ENCODE measurements around the gene DENND1B. TPM values are rescaled to one million over a fixed set of nuclear protein-coding genes. Genes with fewer than 3 reads are reported as not detected.

The DENND1B gene
- total and polyA plus RNA-seq, 2 of the 13 experiments (the other 11 are each of a cell fraction or from before 2014, with no cell fraction given), result 2.6 to 5.7 TPM

DNA sequence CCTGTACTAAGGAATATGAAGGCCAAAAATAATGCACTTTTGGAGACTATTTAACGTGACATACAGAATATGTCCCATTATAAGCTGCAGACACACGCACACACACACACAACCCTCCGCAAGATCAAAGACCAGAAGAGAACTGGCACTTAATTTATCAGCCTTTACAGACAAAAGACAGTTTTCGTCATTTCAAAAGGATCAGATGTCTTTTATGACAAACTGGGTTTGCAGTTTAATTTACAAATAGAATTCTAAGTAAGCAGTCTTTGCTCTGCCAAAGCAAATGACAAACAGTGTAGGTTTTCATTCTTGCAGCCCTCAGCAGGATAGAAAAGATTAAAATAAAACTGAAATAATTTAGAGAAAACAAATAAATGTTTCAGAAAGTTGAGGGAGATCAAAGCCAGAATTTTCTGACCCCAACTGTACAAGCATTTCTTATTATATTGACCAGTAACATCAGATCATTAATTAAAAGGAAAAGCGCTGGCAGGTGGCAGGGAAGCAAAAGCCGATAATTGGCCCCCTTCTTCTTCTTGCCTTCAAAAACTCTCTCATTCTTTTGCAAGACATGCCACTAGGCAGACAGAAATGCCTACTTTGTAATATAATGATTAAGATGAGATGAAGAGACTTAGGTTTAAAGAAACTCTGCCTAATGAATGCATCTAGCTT lies 169.0 kb downstream of the DENND1B start:
- H3K4me1 ChIP-seq (ENCODE audit: insufficient read depth, low read length), result peaks cover 8% of the 10 kb centered on the region; the same call in 1 of the 2 replicates
- BruUV-seq (replicated peaks), result no TSS peak
- no peaks in the 10 kb centered on the region for H3K36me3 ChIP-seq (replicated peaks in 1 of 2; ENCODE audit: control insufficient read depth in 1 of 2, insufficient read depth in 2 of 2, low read length in 2 of 2)
- H3K27ac ChIP-seq (ENCODE audit: extremely low read length, insufficient read depth, low read length), result no peak overlapping the region
- POLR2A ChIA-PET, result no interaction called here
- H4K20me1 ChIP-seq (ENCODE audit: insufficient read depth, low read length), result no peaks in the 10 kb centered on the region
- H3K9ac ChIP-seq (ENCODE audit: insufficient read depth, low read depth, low read length), result no peak overlapping the region
- TF ChIP-seq PRPF4 (IDR thresholded peaks at IDR 0.05; ENCODE audit: low read depth, low read length, poor library complexity, severe bottlenecking), result no peak
- TF ChIP-seq, protein P1, sequence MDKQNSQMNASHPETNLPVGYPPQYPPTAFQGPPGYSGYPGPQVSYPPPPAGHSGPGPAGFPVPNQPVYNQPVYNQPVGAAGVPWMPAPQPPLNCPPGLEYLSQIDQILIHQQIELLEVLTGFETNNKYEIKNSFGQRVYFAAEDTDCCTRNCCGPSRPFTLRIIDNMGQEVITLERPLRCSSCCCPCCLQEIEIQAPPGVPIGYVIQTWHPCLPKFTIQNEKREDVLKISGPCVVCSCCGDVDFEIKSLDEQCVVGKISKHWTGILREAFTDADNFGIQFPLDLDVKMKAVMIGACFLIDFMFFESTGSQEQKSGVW (CRISPR knock-in tag; IDR thresholded peaks at IDR 0.05; ENCODE audit: borderline replicate concordance), result no peak
- no peak for TF ChIP-seq ISL2 (CRISPR knock-in tag; IDR thresholded peaks at IDR 0.05)
- no peak for TF ChIP-seq PAWR (CRISPR knock-in tag; IDR thresholded peaks at IDR 0.05; ENCODE audit: borderline replicate concordance)
- TF ChIP-seq FOXO1 (CRISPR knock-in tag; IDR thresholded peaks at IDR 0.05), result no peak
- TF ChIP-seq HNF4G (IDR thresholded peaks at IDR 0.05; ENCODE audit: borderline replicate concordance, low read depth, low read length), result no peak
- TF ChIP-seq HNF4G (CRISPR knock-in tag; IDR thresholded peaks at IDR 0.05; ENCODE audit: borderline replicate concordance, low read depth), result no peak
- no peak for TF ChIP-seq CENPT (CRISPR knock-in tag; IDR thresholded peaks at IDR 0.05; ENCODE audit: low read depth)
- TF ChIP-seq, protein P2, sequence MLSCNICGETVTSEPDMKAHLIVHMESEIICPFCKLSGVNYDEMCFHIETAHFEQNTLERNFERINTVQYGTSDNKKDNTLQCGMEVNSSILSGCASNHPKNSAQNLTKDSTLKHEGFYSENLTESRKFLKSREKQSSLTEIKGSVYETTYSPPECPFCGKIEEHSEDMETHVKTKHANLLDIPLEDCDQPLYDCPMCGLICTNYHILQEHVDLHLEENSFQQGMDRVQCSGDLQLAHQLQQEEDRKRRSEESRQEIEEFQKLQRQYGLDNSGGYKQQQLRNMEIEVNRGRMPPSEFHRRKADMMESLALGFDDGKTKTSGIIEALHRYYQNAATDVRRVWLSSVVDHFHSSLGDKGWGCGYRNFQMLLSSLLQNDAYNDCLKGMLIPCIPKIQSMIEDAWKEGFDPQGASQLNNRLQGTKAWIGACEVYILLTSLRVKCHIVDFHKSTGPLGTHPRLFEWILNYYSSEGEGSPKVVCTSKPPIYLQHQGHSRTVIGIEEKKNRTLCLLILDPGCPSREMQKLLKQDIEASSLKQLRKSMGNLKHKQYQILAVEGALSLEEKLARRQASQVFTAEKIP (CRISPR knock-in tag; IDR thresholded peaks at IDR 0.05; ENCODE audit: borderline replicate concordance), result no peak
- no peak for TF ChIP-seq ZNF33B (CRISPR knock-in tag; IDR thresholded peaks at IDR 0.05)
- TF ChIP-seq YEATS4 (CRISPR knock-in tag; IDR thresholded peaks at IDR 0.05; ENCODE audit: borderline replicate concordance), result no peak
- TF ChIP-seq FOXK1 (CRISPR knock-in tag; IDR thresholded peaks at IDR 0.05; ENCODE audit: borderline replicate concordance, low read depth), result no peak
- TF ChIP-seq MAFF (IDR thresholded peaks at IDR 0.05; ENCODE audit: low read depth, low read length), result no peak
- TF ChIP-seq, protein P3, sequence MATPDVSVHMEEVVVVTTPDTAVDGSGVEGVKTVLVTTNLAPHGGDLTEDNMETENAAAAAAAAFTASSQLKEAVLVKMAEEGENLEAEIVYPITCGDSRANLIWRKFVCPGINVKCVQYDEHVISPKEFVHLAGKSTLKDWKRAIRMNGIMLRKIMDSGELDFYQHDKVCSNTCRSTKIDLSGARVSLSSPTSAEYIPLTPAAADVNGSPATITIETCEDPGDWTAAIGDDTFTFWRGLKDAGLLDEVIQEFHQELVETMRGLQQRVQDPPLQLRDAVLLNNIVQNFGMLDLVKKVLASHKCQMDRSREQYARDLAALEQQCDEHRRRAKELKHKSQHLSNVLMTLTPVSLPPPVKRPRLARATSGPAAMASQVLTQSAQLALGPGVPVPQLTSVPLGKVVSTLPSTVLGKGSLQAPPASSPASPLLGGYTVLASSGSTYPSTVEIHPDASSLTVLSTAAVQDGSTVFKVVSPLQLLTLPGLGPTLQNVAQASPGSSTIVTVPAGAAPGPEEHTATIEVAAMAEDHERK (CRISPR knock-in tag; IDR thresholded peaks at IDR 0.05; ENCODE audit: low read depth), result no peak
- no peak for TF ChIP-seq GATAD2A (CRISPR knock-in tag; IDR thresholded peaks at IDR 0.05)
- no peak for TF ChIP-seq ZNF652 (CRISPR knock-in tag; IDR thresholded peaks at IDR 0.05; ENCODE audit: borderline replicate concordance, low read depth)
- TF ChIP-seq ZBTB7B (CRISPR knock-in tag; IDR thresholded peaks at IDR 0.05), result no peak
- TF ChIP-seq U2AF1 (optimal IDR thresholded peaks at IDR 0.05; ENCODE audit: low read depth, low read length), result no peak
- TF ChIP-seq TMF1 (CRISPR knock-in tag; IDR thresholded peaks at IDR 0.05; ENCODE audit: low read depth), result no peak
- no peak for TF ChIP-seq DR1 (CRISPR knock-in tag; IDR thresholded peaks at IDR 0.05)
- no peak overlapping the region for H3K4me3 ChIP-seq (replicated peaks in 1 of 3; ENCODE audit: insufficient read depth in 1 of 3, low read depth in 2 of 3, low read length in 3 of 3)
- no peak overlapping the region for H2AFZ ChIP-seq (ENCODE audit: low read length)
- H3K27me3 ChIP-seq (ENCODE audit: control insufficient read depth in 1 of 2, insufficient read depth in 2 of 2, low read length in 2 of 2), result no peaks in the 10 kb centered on the region
- FAIRE-seq (no peak), ATAC-seq (no peak), DNase-seq (ENCODE audit: low spot score) (no peak)
- CTCF ChIA-PET (ENCODE audit: low intra/inter-chr PET ratio, low total read pairs), result no interaction called here
- H3K79me2 ChIP-seq (ENCODE audit: insufficient read depth, low read length), result no peaks in the 10 kb centered on the region
- H3K4me2 ChIP-seq (ENCODE audit: low read depth, low read length), result no peak overlapping the region
- in situ Hi-C loops (cut with HindIII; ENCODE audit: extremely low pct_ligation_motif_present, low pct_unique_long_range_greater_than_20kb), result no loop called here
- intact Hi-C loops (cut with micrococcal nuclease; ENCODE audit: unreplicated experiment), result no loop called here
- no peaks in the 10 kb centered on the region for H3K9me3 ChIP-seq (ENCODE audit: low read length)
- WGBS (ENCODE audit: low lambda C conversion rate), result 94% methylated on average over 6 of the region's 6 CpGs
